ENCODE measurements around the gene AWAT1.

DNA sequence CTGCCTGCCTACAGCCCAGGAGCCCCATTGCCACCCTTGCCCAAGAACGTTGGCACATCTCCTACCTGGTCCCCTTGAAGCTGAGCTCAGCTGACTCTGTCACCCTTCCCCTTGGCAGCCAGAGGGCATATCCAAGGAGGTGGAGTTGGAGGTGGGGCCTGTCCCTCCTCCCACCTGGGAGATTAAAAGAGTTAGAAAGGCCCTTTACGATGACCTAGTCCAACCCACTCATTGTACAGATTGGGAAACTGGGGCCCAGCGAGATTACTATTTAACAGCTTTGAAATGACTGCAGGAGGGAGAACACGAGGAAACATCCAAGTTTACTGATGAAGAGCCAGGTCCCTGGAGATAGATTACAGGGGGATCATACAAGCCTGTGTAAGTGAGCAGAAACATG lies 25.6 kb downstream of the AWAT1 start, which contains the start of gene P2RY4:
- TF ChIP-seq, protein P1, sequence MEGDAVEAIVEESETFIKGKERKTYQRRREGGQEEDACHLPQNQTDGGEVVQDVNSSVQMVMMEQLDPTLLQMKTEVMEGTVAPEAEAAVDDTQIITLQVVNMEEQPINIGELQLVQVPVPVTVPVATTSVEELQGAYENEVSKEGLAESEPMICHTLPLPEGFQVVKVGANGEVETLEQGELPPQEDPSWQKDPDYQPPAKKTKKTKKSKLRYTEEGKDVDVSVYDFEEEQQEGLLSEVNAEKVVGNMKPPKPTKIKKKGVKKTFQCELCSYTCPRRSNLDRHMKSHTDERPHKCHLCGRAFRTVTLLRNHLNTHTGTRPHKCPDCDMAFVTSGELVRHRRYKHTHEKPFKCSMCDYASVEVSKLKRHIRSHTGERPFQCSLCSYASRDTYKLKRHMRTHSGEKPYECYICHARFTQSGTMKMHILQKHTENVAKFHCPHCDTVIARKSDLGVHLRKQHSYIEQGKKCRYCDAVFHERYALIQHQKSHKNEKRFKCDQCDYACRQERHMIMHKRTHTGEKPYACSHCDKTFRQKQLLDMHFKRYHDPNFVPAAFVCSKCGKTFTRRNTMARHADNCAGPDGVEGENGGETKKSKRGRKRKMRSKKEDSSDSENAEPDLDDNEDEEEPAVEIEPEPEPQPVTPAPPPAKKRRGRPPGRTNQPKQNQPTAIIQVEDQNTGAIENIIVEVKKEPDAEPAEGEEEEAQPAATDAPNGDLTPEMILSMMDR (conservative IDR thresholded peaks at IDR 0.05 in 1 of 2, IDR thresholded peaks at IDR 0.05 in 1 of 2; ENCODE audit: low read depth in 1 of 2, low read length in 2 of 2) = no peak
- TF ChIP-seq EZH2 (IDR thresholded peaks at IDR 0.05; ENCODE audit: low read length, missing control alignments) = no peak
